H9 (cell line): Measurements from ENCODE around the gene DLGAP4. TPM values are rescaled to one million over a fixed set of nuclear protein-coding genes. Genes with fewer than 3 reads are reported as not detected.

Source experiments
- DNase-seq: peaks from one replicate; pipeline ENCODE4 v3.0.0-alpha.2; 2017
- H2AFZ ChIP-seq: one replicate; pipeline ENCODE4 v1.6.1; 2013; ENCODE audit warnings: mild to moderate bottlenecking, low read length, control low read depth, moderate library complexity
- H2AK5ac ChIP-seq: 2 replicates; pipeline ENCODE4 v1.6.1; 2013; ENCODE audit warnings: low read length, control low read depth, mixed read lengths; ENCODE audit not compliant: insufficient read length
- H2BK120ac ChIP-seq: one replicate; pipeline ENCODE4 v1.6.1; 2013; ENCODE audit warnings: low read depth, mild to moderate bottlenecking, low read length, control low read depth, inconsistent platforms; ENCODE audit not compliant: poor library complexity, severe bottlenecking
- H2BK12ac ChIP-seq: 2 replicates; pipeline ENCODE4 v1.6.1; 2013; ENCODE audit warnings: low read length, control low read depth, mixed read lengths, low read depth; ENCODE audit not compliant: insufficient read length
- H2BK15ac ChIP-seq: 2 replicates; pipeline ENCODE4 v1.6.1; 2013; ENCODE audit warnings: low read depth, low read length, control low read depth
- H2BK20ac ChIP-seq: one replicate; pipeline ENCODE4 v1.6.1; 2013; ENCODE audit warnings: low read depth, mild to moderate bottlenecking, low read length, control low read depth, inconsistent platforms; ENCODE audit not compliant: poor library complexity, severe bottlenecking
- H2BK5ac ChIP-seq: 2 replicates; pipeline ENCODE4 v1.6.1; 2013; ENCODE audit warnings: low read length, control low read depth, mixed read lengths; ENCODE audit not compliant: insufficient read length
- H3K14ac ChIP-seq: 2 replicates; pipeline ENCODE4 v1.6.1; 2013; ENCODE audit warnings: low read length, control low read depth; ENCODE audit not compliant: insufficient read depth
- H3K18ac ChIP-seq: 2 replicates; pipeline ENCODE4 v1.6.1; 2013; ENCODE audit warnings: low read depth, mild to moderate bottlenecking, mixed read lengths, low read length, control low read depth; ENCODE audit not compliant: insufficient read length
- H3K23ac ChIP-seq: 2 replicates; pipeline ENCODE4 v1.6.1; 2013; ENCODE audit warnings: low read length, control low read depth, mixed read lengths, low read depth; ENCODE audit not compliant: insufficient read length
- H3K23me2 ChIP-seq: 2 replicates; pipeline ENCODE4 v1.6.1; 2013; ENCODE audit warnings: low read depth, mild to moderate bottlenecking, mixed read lengths, low read length, control low read depth; ENCODE audit not compliant: insufficient read length, poor library complexity, severe bottlenecking
- H3K27ac ChIP-seq: 2 replicates; pipeline ENCODE4 v1.5.1; 2013; ENCODE audit warnings: low read length, control low read depth, mixed read lengths, low read depth; ENCODE audit not compliant: insufficient read length
- H3K27me3 ChIP-seq: 2 replicates; pipeline ENCODE4 v1.6.1; 2013; ENCODE audit warnings: low read length, control low read depth, inconsistent platforms; ENCODE audit not compliant: insufficient read depth
- H3K4ac ChIP-seq: 2 replicates; pipeline ENCODE4 v1.6.1; 2013; ENCODE audit warnings: low read depth, mild to moderate bottlenecking, control low read depth, inconsistent platforms, low read length, moderate library complexity
- H3K4me1 ChIP-seq: 2 replicates; pipeline ENCODE4 v1.6.1; 2013; ENCODE audit warnings: low read length, control low read depth, inconsistent platforms; ENCODE audit not compliant: insufficient read depth
- H3K4me2 ChIP-seq: 2 replicates; pipeline ENCODE4 v1.6.1; 2013; ENCODE audit warnings: low read length, control low read depth, mixed read lengths; ENCODE audit not compliant: insufficient read length, insufficient read depth
- H3K56ac ChIP-seq: 2 replicates; pipeline ENCODE4 v1.6.1; 2013; ENCODE audit warnings: low read depth, mild to moderate bottlenecking, mixed read lengths, low read length, control low read depth; ENCODE audit not compliant: insufficient read length
- H3K79me1 ChIP-seq: 2 replicates; pipeline ENCODE4 v1.6.1; 2013; ENCODE audit warnings: low read depth, mild to moderate bottlenecking, moderate library complexity, low read length, control low read depth, inconsistent platforms; ENCODE audit not compliant: insufficient read depth, poor library complexity, severe bottlenecking
- H3K79me2 ChIP-seq: 2 replicates; pipeline ENCODE4 v1.6.1; 2013; ENCODE audit warnings: low read length, control low read depth, inconsistent platforms; ENCODE audit not compliant: insufficient read depth
- H3K9ac ChIP-seq: 2 replicates; pipeline ENCODE4 v1.6.1; 2013; ENCODE audit warnings: low read length, control low read depth, mixed read lengths; ENCODE audit not compliant: insufficient read length; ENCODE audit errors: extremely low read depth
- H3K9me3 ChIP-seq: one replicate; pipeline ENCODE4 v1.6.1; 2013; ENCODE audit warnings: low read depth, low read length, inconsistent platforms; ENCODE audit not compliant: control insufficient read depth
- H3T11ph ChIP-seq: one replicate; pipeline ENCODE4 v1.6.1; 2013; ENCODE audit warnings: mild to moderate bottlenecking, low read length, control low read depth, inconsistent platforms
- H4K20me1 ChIP-seq: one replicate; pipeline ENCODE4 v1.6.1; 2013; ENCODE audit not compliant: control insufficient read depth, insufficient read length, insufficient read depth
- H4K5ac ChIP-seq: 2 replicates; pipeline ENCODE4 v1.6.1; 2013; ENCODE audit warnings: low read depth, mild to moderate bottlenecking, mixed read lengths, low read length, control low read depth; ENCODE audit not compliant: insufficient read length
- H4K8ac ChIP-seq: replicated peaks from 2 replicates; pipeline ENCODE4 v1.6.1; 2013; ENCODE audit warnings: low read length, control low read depth, mixed read lengths, low read depth; ENCODE audit not compliant: insufficient read length
- H4K91ac ChIP-seq: 2 replicates; pipeline ENCODE4 v1.6.1; 2013; ENCODE audit warnings: low read depth, mild to moderate bottlenecking, moderate library complexity, mixed read lengths, low read length, control low read depth; ENCODE audit not compliant: insufficient read length
- H3K27ac Mint-ChIP-seq, 3 experiments: 2 replicates in 2 of 3; 3 replicates in 1 of 3; pipeline ENCODE4 v1.8.0; 2020 to 2021; ENCODE audit warnings: mixed read lengths in 3 of 3, mild to moderate bottlenecking in 1 of 3, moderate library complexity in 1 of 3
- H3K27me3 Mint-ChIP-seq: 2 replicates; pipeline ENCODE4 v1.8.0; 2021; ENCODE audit warnings: low read depth, mild to moderate bottlenecking, moderate library complexity, mixed read lengths
- H3K36me3 Mint-ChIP-seq, 3 experiments: 2 replicates in 2 of 3; 3 replicates in 1 of 3; pipeline ENCODE4 v1.8.0; 2020 to 2021; ENCODE audit warnings: low read depth in 3 of 3, mixed read lengths in 3 of 3; ENCODE audit not compliant: insufficient read depth in 1 of 3
- H3K4me1 Mint-ChIP-seq, 2 experiments: 2 replicates each; pipeline ENCODE4 v1.8.0; 2020; ENCODE audit warnings: mixed read lengths in 2 of 2
- H3K4me3 Mint-ChIP-seq, 2 experiments: 2 replicates in 1 of 2; 3 replicates in 1 of 2; pipeline ENCODE4 v1.8.0; 2020 to 2021; ENCODE audit warnings: mild to moderate bottlenecking in 2 of 2, mixed read lengths in 2 of 2, moderate library complexity in 1 of 2
- H3K9me3 Mint-ChIP-seq, 2 experiments: 2 replicates in 1 of 2; 3 replicates in 1 of 2; pipeline ENCODE4 v1.8.0; 2020; ENCODE audit warnings: mild to moderate bottlenecking in 2 of 2, mixed read lengths in 2 of 2, moderate library complexity in 1 of 2
- WGBS: extraction: QIAGEN DNeasy Blood & Tissue Kit; methylation state at CpG from one replicate; pipeline ENCODE4 v1.1.7; 2013; ENCODE audit warnings: missing lambda C conversion rate, low lambda C conversion rate, mixed read lengths; ENCODE audit not compliant: insufficient read length; ENCODE audit errors: extremely low coverage; 5-methylcytosine and 5-hydroxymethylcytosine counted together
- total RNA-seq: library from RNA; stranded (reverse); gene quantifications from 2 replicates; pipeline ENCODE4 v1.2.1, GENCODE V29; 2021
- TF ChIP-seq, protein P1 (sequence below): fragments of 200-600 bp; sonication (generic); conservative IDR thresholded peaks from 3 replicates; pipeline ENCODE4 v1.8.0; 2021; ENCODE audit warnings: antibody characterized with exemption, mild to moderate bottlenecking

The DLGAP4 gene
- total RNA-seq, 1 experiment from 2014 or later, result 48.0 TPM

DNA sequence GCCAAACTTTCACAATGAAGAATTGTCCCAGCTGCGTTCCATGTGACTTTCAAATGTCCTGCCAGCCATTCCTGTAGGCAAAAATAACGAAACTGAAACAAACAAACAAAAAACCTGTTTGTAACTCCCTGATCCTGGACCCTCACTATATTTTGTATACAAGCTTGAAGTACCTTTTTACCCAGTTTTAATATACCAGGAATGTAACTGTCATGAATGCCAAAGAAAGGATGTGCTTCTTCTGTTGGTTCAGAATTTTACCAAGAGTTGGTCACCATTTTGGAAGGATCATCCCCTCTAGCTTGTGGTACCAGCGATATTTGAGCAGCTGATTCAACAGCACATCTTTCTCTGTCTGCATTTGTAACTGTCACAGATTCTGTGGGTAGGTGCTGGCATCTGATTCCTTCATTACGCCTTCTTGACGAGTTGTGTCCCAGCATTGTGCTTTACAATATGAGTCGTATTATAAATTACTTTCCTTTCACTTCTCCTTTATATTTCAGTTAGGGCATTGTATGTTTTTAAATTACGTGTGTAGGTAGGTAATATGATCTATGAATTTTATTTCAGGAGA is 93.9 kb downstream of the DLGAP4 start:
- Histone ChIP-seq H3K79me2 (no peaks in the 10 kb centered on the region), H2BK120ac (no peak overlapping the region), H3K27ac (no peak overlapping the region), H2AK5ac (no peak overlapping the region), H3K4me1 (no peaks in the 10 kb centered on the region), H3K4ac (no peak overlapping the region), H2AFZ (no peak overlapping the region), H4K20me1 (no peaks in the 10 kb centered on the region), H3K27me3 (no peaks in the 10 kb centered on the region), H4K91ac (no peak overlapping the region), H3K9me3 (no peaks in the 10 kb centered on the region), H4K5ac (no peak overlapping the region), H3T11ph (no peak overlapping the region), H2BK12ac (no peak overlapping the region), H2BK15ac (no peak overlapping the region), H3K23me2 (no peaks in the 10 kb centered on the region), H4K8ac (no peak overlapping the region), H3K23ac (no peak overlapping the region), H3K79me1 (no peaks in the 10 kb centered on the region), H3K9ac (no peak overlapping the region), H2BK20ac (no peak overlapping the region), H3K4me2 (no peak overlapping the region), H3K56ac (no peak overlapping the region), H3K14ac (no peak overlapping the region), H2BK5ac (no peak overlapping the region), H3K18ac (no peak overlapping the region)
- H3K27ac Mint-ChIP-seq, result no peak overlapping the region
- peaks cover 7% of the 10 kb centered on the region for H3K27me3 Mint-ChIP-seq
- H3K4me1 Mint-ChIP-seq, result peaks cover 6 to 19% of the 10 kb centered on the region in 2 experiments
- no peak overlapping the region for H3K4me3 Mint-ChIP-seq
- TF ChIP-seq, protein P1, sequence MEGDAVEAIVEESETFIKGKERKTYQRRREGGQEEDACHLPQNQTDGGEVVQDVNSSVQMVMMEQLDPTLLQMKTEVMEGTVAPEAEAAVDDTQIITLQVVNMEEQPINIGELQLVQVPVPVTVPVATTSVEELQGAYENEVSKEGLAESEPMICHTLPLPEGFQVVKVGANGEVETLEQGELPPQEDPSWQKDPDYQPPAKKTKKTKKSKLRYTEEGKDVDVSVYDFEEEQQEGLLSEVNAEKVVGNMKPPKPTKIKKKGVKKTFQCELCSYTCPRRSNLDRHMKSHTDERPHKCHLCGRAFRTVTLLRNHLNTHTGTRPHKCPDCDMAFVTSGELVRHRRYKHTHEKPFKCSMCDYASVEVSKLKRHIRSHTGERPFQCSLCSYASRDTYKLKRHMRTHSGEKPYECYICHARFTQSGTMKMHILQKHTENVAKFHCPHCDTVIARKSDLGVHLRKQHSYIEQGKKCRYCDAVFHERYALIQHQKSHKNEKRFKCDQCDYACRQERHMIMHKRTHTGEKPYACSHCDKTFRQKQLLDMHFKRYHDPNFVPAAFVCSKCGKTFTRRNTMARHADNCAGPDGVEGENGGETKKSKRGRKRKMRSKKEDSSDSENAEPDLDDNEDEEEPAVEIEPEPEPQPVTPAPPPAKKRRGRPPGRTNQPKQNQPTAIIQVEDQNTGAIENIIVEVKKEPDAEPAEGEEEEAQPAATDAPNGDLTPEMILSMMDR, result no peak
- 0 out of 7 replicates have a peak, but pooled peaks cover 0 to 1% (median 0%) of the 10 kb centered on the region in 3 experiments for H3K36me3 Mint-ChIP-seq
- 100% methylated on average over 1 of the region's 7 CpGs for whole genome bisulfite sequencing
- DNase-seq, result no peak
- H3K9me3 Mint-ChIP-seq, result peaks cover 2 to 3% of the 10 kb centered on the region in 2 experiments; a peak in 2 of 5 replicates
